Spleen (tissue), 11 donors: ENCODE data around the gene LRMDA. TPM values are rescaled to one million over a fixed set of nuclear protein-coding genes. Genes with fewer than 3 reads are reported as not detected.

Experiments
- DNase-seq: peaks from one replicate; pipeline ENCODE4 v3.0.0-alpha.2; 2020
- H3K27ac ChIP-seq, 8 donors: fragments of 200-600 bp; sonication (generic) in 7 of 8; 1 replicate in 4 of 8; 2 replicates in 4 of 8; pipeline versions ENCODE4 v1.5.0 to v1.8.0; 2016 to 2021; ENCODE audit warnings: inconsistent platforms in 4 of 8, mild to moderate bottlenecking in 4 of 8, moderate library complexity in 1 of 8
- H3K27me3 ChIP-seq, 7 donors: fragments of 200-600 bp; sonication (generic) in 6 of 7; replicated peaks in 1 of 7; 1 replicate in 4 of 7; 2 replicates in 3 of 7; pipeline versions ENCODE4 v1.5.0 to v1.8.0; 2016 to 2021; ENCODE audit warnings: inconsistent platforms in 3 of 7, mild to moderate bottlenecking in 1 of 7
- H3K36me3 ChIP-seq, 6 donors: fragments of 200-600 bp; sonication (generic) in 5 of 6; 1 replicate in 4 of 6; 2 replicates in 2 of 6; pipeline versions ENCODE4 v1.5.0 to v1.8.0; 2016 to 2021; ENCODE audit warnings: inconsistent platforms in 2 of 6
- H3K4me1 ChIP-seq, 6 donors: fragments of 200-600 bp; sonication (generic) in 5 of 6; 1 replicate in 3 of 6; 2 replicates in 3 of 6; pipeline versions ENCODE4 v1.5.0 to v1.8.0; 2016 to 2021; ENCODE audit warnings: inconsistent platforms in 3 of 6
- H3K4me3 ChIP-seq, 8 donors: fragments of 200-600 bp; sonication (generic) in 7 of 8; 1 replicate in 4 of 8; 2 replicates in 4 of 8; pipeline versions ENCODE4 v1.5.0 to v1.8.0; 2016 to 2021; ENCODE audit warnings: inconsistent platforms in 4 of 8, mild to moderate bottlenecking in 4 of 8, moderate library complexity in 2 of 8
- H3K9me3 ChIP-seq, 8 donors: fragments of 200-600 bp; sonication (generic) in 7 of 8; 1 replicate in 4 of 8; 2 replicates in 4 of 8; pipeline versions ENCODE4 v1.5.0 to v1.8.0; 2016 to 2021; ENCODE audit warnings: inconsistent platforms in 4 of 8
- CTCF ChIP-seq, 11 experiments: fragments of 200-600 bp in 7 of 11; fragments of 450-650 bp in 4 of 11; sonication (generic) in 4 of 11; IDR thresholded peaks in 8 of 11; conservative IDR thresholded peaks in 3 of 11; 1 replicate in 7 of 11; 2 replicates in 4 of 11; pipeline versions ENCODE4 v1.4.0 to v1.8.0; 2016 to 2021; ENCODE audit warnings: antibody characterized with exemption in 11 of 11, inconsistent platforms in 4 of 11, mild to moderate bottlenecking in 1 of 11
- POLR2A ChIP-seq, 3 donors: fragments of 450-650 bp; IDR thresholded peaks; one replicate each; pipeline ENCODE4 v1.5.1; 2017; ENCODE audit warnings: antibody characterized with exemption in 3 of 3, mild to moderate bottlenecking in 1 of 3
- POLR2AphosphoS5 ChIP-seq, 3 donors: sonication (generic); formaldehyde crosslinking; IDR thresholded peaks; one replicate each; pipeline ENCODE4 v1.5.1; 2017; ENCODE audit warnings: antibody characterized with exemption in 3 of 3
- WGBS, 5 donors: extraction: QIAGEN DNeasy Blood & Tissue Kit in 3 of 5; methylation state at CpG; one replicate each; pipeline versions ENCODE4 v1.1.5 to v1.1.7; 2013 to 2018; 5-methylcytosine and 5-hydroxymethylcytosine counted together
- intact Hi-C: fragments of 100-400 bp; cut with DNase I; formaldehyde crosslinking; loops from one replicate; pipeline ENCODE4 v1.15.0; 2023; ENCODE audit warnings: low total_unique reads
- polyA plus RNA-seq, 3 donors: library from polyadenylated mRNA; stranded (reverse); fragments of 200-250 nt; gene quantifications; one replicate each; pipeline ENCODE4 v1.2.1, GENCODE V29; 2013
- total RNA-seq, 7 donors: library from RNA; depleted of rRNA in 3 of 7; stranded (reverse); fragments of >200 nt in 3 of 7; fragmentation: NEBNext Ultra II Directional in 4 of 7; extraction: Animal tissue kit (Norgen Biotek cat#: 25700) in 4 of 7; gene quantifications; one replicate each; pipeline versions ENCODE4 v1.1.0 to v1.2.1, GENCODE V29; 2016 to 2021
- donor health status: healthy with polysubstance abuse.
- donor health status: DM: no; HTN: no; CAD: no; lungs with moderate emphysema.
- donor health status: DM: no; HTN: no; CAD: no.
- donor health status: Bipolar disorder and iron deficiency.
- donor health status: healthy.
- donor health status: DM: no; HTN: no; CAD: no.
- donor health status: DM: yes; HTN: yes; CAD: no.

LRMDA gene
- total and polyA plus RNA-seq, 10 donors: 7.3 to 46.6 (median 28.2) TPM

GRCh38 chr10:75465450-75465827, 34.0 kb downstream of the LRMDA start:
- intact Hi-C loops: no loop called here
- DNase-seq: no peak

DNA sequence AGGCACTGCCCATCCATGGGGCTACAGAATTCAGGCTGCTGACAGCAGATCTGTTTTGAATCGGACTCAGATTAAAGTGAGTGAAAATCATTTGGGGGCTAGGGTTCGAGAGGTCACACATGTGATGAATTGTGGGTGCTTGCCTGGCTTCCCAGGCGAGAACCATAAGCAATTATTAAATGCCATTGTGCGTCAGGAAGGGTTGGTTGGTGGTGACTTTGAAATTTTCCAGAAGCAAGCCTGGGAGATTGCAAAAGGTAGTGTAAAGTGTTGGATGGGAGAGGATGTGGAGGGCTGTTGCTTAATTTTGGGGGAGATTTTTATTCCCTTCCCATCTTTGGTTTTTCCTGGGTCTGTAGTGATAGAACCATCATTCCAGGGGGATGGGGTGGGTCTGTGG, 34.6 kb downstream of the LRMDA start:
- TF ChIP-seq POLR2AphosphoS5 (IDR thresholded peaks at IDR 0.05): no peak
- TF ChIP-seq POLR2A (IDR thresholded peaks at IDR 0.05): no peak
- WGBS, 5 donors: 79 to 94% (median 83%) methylated on average over 4 of the region's 4 CpGs
- no peaks in the 10 kb centered on the region for H3K27me3 ChIP-seq
- intact Hi-C loops: no loop called here
- H3K36me3 ChIP-seq: no peaks in the 10 kb centered on the region
- no peaks in the 10 kb centered on the region for H3K9me3 ChIP-seq
- peaks cover 0 to 19% (median 10%) of the 10 kb centered on the region in 6 donors for H3K4me1 ChIP-seq
- no peak for DNase-seq
- no peak overlapping the region for H3K4me3 ChIP-seq
- H3K27ac ChIP-seq: no peak overlapping the region

More at GRCh38 chr10:75465450-75465827, 34.0 kb downstream of the LRMDA start:
- Histone ChIP-seq H3K9me3 (no peaks in the 10 kb centered on the region), H3K4me3 (no peak overlapping the region), H3K27me3 (no peaks in the 10 kb centered on the region), H3K4me1 (peaks cover 0 to 19% (median 10%) of the 10 kb centered on the region in 6 donors), H3K36me3 (no peaks in the 10 kb centered on the region), H3K27ac (no peak overlapping the region)
- no peak for TF ChIP-seq POLR2AphosphoS5 (IDR thresholded peaks at IDR 0.05)
- TF ChIP-seq CTCF (IDR thresholded peaks at IDR 0.05 in 8 of 11, conservative IDR thresholded peaks at IDR 0.05 in 3 of 11): no peak
- no peak for TF ChIP-seq POLR2A (IDR thresholded peaks at IDR 0.05)
- WGBS, 5 donors: 89 to 94% (median 91%) methylated on average over 6 of the region's 6 CpGs

GRCh38 chr10:75466886-75467285, 35.5 kb downstream of the LRMDA start:
- intact Hi-C loops: no loop called here
- Histone ChIP-seq H3K36me3 (no peaks in the 10 kb centered on the region), H3K4me3 (no peak overlapping the region), H3K4me1 (peaks cover 0 to 19% (median 10%) of the 10 kb centered on the region in 6 donors), H3K27ac (no peak overlapping the region), H3K9me3 (no peaks in the 10 kb centered on the region), H3K27me3 (no peaks in the 10 kb centered on the region)
- no peak for TF ChIP-seq POLR2AphosphoS5 (IDR thresholded peaks at IDR 0.05)
- TF ChIP-seq CTCF (IDR thresholded peaks at IDR 0.05 in 8 of 11, conservative IDR thresholded peaks at IDR 0.05 in 3 of 11): no peak
- TF ChIP-seq POLR2A (IDR thresholded peaks at IDR 0.05): no peak
- WGBS, 5 donors: 81 to 95% (median 91%) methylated on average over 6 of the region's 6 CpGs
- no peak for DNase-seq

- no peak for TF ChIP-seq CTCF (IDR thresholded peaks at IDR 0.05 in 8 of 11, conservative IDR thresholded peaks at IDR 0.05 in 3 of 11)
- TF ChIP-seq POLR2AphosphoS5 (IDR thresholded peaks at IDR 0.05): no peak
- no peak for TF ChIP-seq POLR2A (IDR thresholded peaks at IDR 0.05)
- intact Hi-C loops: no loop called here
- H3K4me3 ChIP-seq: no peak overlapping the region
- peak overlapping the region in 3 of 8 donors; percentile 0 to 48 (median 30) for H3K27ac ChIP-seq
- DNase-seq: no peak
- no peaks in the 10 kb centered on the region for H3K27me3 ChIP-seq
- 73 to 83% (median 76%) methylated on average over 7 of the region's 7 CpGs for WGBS, 5 donors
- no peaks in the 10 kb centered on the region for H3K36me3 ChIP-seq
- H3K9me3 ChIP-seq: no peaks in the 10 kb centered on the region
- H3K4me1 ChIP-seq: peaks cover 0 to 26% (median 10%) of the 10 kb centered on the region in 6 donors
These were observed 37.2 kb downstream of the LRMDA start for GRCh38 chr10:75468612-75469005.
